Smooth muscle cell (in vitro differentiated cells): ENCODE results near the gene TTLL12. TPM values are rescaled to one million over a fixed set of nuclear protein-coding genes. Genes with fewer than 3 reads are reported as not detected.

Source experiments
- DNase-seq: peaks from one replicate; lab custom pipeline; 2025; ENCODE audit not compliant: unreplicated experiment; lab: John Stamatoyannopoulos, UW
- H2AFZ ChIP-seq: fragments of 200-600 bp; sonication (generic); 2 replicates; pipeline ENCODE4 v1.6.0; 2016; ENCODE audit warnings: antibody characterized with exemption, low read depth, mild to moderate bottlenecking
- H3F3A ChIP-seq: fragments of 200-600 bp; sonication (generic); 2 replicates; pipeline ENCODE4 v1.6.0; 2017; ENCODE audit warnings: antibody characterized with exemption, low read depth
- H3K27ac ChIP-seq: fragments of 200-600 bp; sonication (generic); 2 replicates; pipeline ENCODE4 v1.5.1; 2016; ENCODE audit warnings: low read depth, mild to moderate bottlenecking
- H3K27me3 ChIP-seq: fragments of 200-600 bp; sonication (generic); 2 replicates; pipeline ENCODE4 v1.6.1; 2016; ENCODE audit warnings: low read depth, mild to moderate bottlenecking
- H3K36me3 ChIP-seq: fragments of 200-600 bp; sonication (generic); 2 replicates; pipeline ENCODE4 v1.5.1; 2016; ENCODE audit warnings: low read depth
- H3K4me1 ChIP-seq: fragments of 200-600 bp; sonication (generic); 2 replicates; pipeline ENCODE4 v1.5.1; 2016; ENCODE audit warnings: low read depth
- H3K4me2 ChIP-seq: fragments of 200-600 bp; sonication (generic); 2 replicates; pipeline ENCODE4 v1.6.0; 2016; ENCODE audit warnings: mild to moderate bottlenecking
- H3K4me3 ChIP-seq: fragments of 200-600 bp; sonication (generic); 2 replicates; pipeline ENCODE4 v1.5.1; 2016; ENCODE audit warnings: mild to moderate bottlenecking
- H3K79me2 ChIP-seq: fragments of 200-600 bp; sonication (generic); 2 replicates; pipeline ENCODE4 v1.6.0; 2016; ENCODE audit warnings: low read depth, mild to moderate bottlenecking
- H3K9ac ChIP-seq: fragments of 200-600 bp; sonication (generic); 2 replicates; pipeline ENCODE4 v1.6.0; 2016; ENCODE audit warnings: low read depth
- H3K9me3 ChIP-seq: fragments of 200-600 bp; sonication (generic); replicated peaks from 2 replicates; pipeline ENCODE4 v1.5.1; 2016; ENCODE audit warnings: low read depth
- H4K20me1 ChIP-seq: fragments of 200-600 bp; sonication (generic); 2 replicates; pipeline ENCODE4 v1.6.0; 2016; ENCODE audit warnings: low read depth
- WGBS: methylation state at CpG from one replicate; pipeline ENCODE4 v1.1.7; 2016; ENCODE audit warnings: low lambda C conversion rate; 5-methylcytosine and 5-hydroxymethylcytosine counted together
- polyA plus RNA-seq: library from polyadenylated mRNA; unstranded; fragments of >200 nt; fragmentation: Nextera tagmentation; extraction: Ambion mirVana; gene quantifications from 2 replicates; pipeline ENCODE4 v1.2.1, GENCODE V29; 2016
- total RNA-seq: library from RNA; depleted of rRNA; stranded (reverse); fragments of >200 nt; gene quantifications from 2 replicates; pipeline ENCODE4 v1.2.3, GENCODE V29; 2014
- TF ChIP-seq, protein P1 (sequence below): fragments of 200-600 bp; sonication (generic); IDR thresholded peaks from 2 replicates; pipeline ENCODE4 v1.5.1; 2017; ENCODE audit warnings: borderline replicate concordance, mild to moderate bottlenecking, antibody characterized with exemption; ENCODE audit not compliant: insufficient read depth, poor library complexity, severe bottlenecking

TTLL12 gene
- total and polyA plus RNA-seq, 2 experiments from 2014 or later = 23.5 to 31.6 TPM

GRCh38 chr22:43118024-43118849 is 68.7 kb downstream of the TTLL12 start:
- Histone ChIP-seq H3K9ac (no peak overlapping the region), H3K4me3 (no peak overlapping the region), H3K4me2 (no peak overlapping the region), H3K27ac (no peak overlapping the region), H3K36me3 (no peaks in the 10 kb centered on the region), H3K9me3 (no peaks in the 10 kb centered on the region), H3F3A (no peaks in the 10 kb centered on the region), H2AFZ (no peak overlapping the region), H4K20me1 (no peaks in the 10 kb centered on the region), H3K79me2 (no peaks in the 10 kb centered on the region), H3K27me3 (peaks cover 6% of the 10 kb centered on the region), H3K4me1 (no peaks in the 10 kb centered on the region)
- no peak for DNase-seq
- TF ChIP-seq, protein P1, sequence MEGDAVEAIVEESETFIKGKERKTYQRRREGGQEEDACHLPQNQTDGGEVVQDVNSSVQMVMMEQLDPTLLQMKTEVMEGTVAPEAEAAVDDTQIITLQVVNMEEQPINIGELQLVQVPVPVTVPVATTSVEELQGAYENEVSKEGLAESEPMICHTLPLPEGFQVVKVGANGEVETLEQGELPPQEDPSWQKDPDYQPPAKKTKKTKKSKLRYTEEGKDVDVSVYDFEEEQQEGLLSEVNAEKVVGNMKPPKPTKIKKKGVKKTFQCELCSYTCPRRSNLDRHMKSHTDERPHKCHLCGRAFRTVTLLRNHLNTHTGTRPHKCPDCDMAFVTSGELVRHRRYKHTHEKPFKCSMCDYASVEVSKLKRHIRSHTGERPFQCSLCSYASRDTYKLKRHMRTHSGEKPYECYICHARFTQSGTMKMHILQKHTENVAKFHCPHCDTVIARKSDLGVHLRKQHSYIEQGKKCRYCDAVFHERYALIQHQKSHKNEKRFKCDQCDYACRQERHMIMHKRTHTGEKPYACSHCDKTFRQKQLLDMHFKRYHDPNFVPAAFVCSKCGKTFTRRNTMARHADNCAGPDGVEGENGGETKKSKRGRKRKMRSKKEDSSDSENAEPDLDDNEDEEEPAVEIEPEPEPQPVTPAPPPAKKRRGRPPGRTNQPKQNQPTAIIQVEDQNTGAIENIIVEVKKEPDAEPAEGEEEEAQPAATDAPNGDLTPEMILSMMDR = no peak
- 90% methylated on average over 21 of the region's 21 CpGs for WGBS

DNA sequence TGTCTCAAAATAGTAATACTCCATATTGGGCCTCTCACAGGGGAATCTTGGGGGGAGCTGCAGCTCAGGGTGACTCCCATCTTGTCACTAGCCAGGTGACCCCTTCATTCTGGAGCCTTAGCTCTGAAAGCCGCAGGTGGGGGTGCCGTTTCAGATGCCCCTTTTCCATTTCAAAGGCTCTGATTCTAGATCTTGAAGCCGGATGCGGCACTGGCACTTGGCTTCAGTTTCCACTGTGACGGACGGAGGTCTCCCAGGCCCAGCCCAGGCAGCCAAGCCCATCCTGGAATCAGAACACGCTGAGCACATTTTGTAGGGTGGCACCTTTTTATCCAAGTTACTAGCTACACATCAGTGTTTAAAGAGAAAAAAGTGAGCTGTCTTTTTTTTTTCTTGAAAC is 70.0 kb downstream of the TTLL12 start:
- 95% methylated on average over 7 of the region's 7 CpGs for WGBS
- TF ChIP-seq, protein P1 = no peak

More for the DNA sequence above, 70.0 kb downstream of the TTLL12 start:
- Histone ChIP-seq H3K27ac (no peak overlapping the region), H3K9ac (no peak overlapping the region), H4K20me1 (no peaks in the 10 kb centered on the region), H3K4me1 (no peaks in the 10 kb centered on the region), H3K27me3 (peaks cover 18% of the 10 kb centered on the region), H3K9me3 (no peaks in the 10 kb centered on the region), H3K36me3 (no peaks in the 10 kb centered on the region), H2AFZ (no peak overlapping the region), H3K4me2 (no peak overlapping the region), H3F3A (no peaks in the 10 kb centered on the region), H3K4me3 (no peak overlapping the region), H3K79me2 (no peaks in the 10 kb centered on the region)
- no peak for DNase-seq

Other genes starting within 250 kb of the TTLL12 start
- gene PACSIN2, start 172.0 kb downstream of the TTLL12 start, total RNA-seq = 26.3 and 34.7 TPM in 2 replicates
- 41.1 and 53.9 TPM in 2 replicates for gene PACSIN2, start 172.0 kb downstream of the TTLL12 start, polyA plus RNA-seq
- gene TTLL1, start 97.7 kb downstream of the TTLL12 start, total RNA-seq = 12.7 and 16.2 TPM in 2 replicates
- gene TTLL1, start 97.7 kb downstream of the TTLL12 start, polyA plus RNA-seq = 14.6 and 17.7 TPM in 2 replicates
- gene BIK, start 76.4 kb downstream of the TTLL12 start, total RNA-seq = 2.7 and 3.9 TPM in 2 replicates
- gene BIK, start 76.4 kb downstream of the TTLL12 start, polyA plus RNA-seq = 1.9 and 6.1 TPM in 2 replicates
- gene MCAT, start 43.7 kb downstream of the TTLL12 start, total RNA-seq = 8.2 and 9.3 TPM in 2 replicates
- gene MCAT, start 43.7 kb downstream of the TTLL12 start, polyA plus RNA-seq = 15.3 and 16.1 TPM in 2 replicates
- 154 and 170 TPM in 2 replicates for gene TSPO, start 35.6 kb downstream of the TTLL12 start, total RNA-seq
- gene TSPO, start 35.6 kb downstream of the TTLL12 start, polyA plus RNA-seq = 234 and 251 TPM in 2 replicates
- gene SCUBE1, start 156.2 kb upstream of the TTLL12 start, total RNA-seq = 5.1 and 13.4 TPM in 2 replicates
- gene SCUBE1, start 156.2 kb upstream of the TTLL12 start, polyA plus RNA-seq = 7.2 and 16.3 TPM in 2 replicates
- gene MPPED1, start 224.9 kb upstream of the TTLL12 start, total RNA-seq = not detected in 2 replicates
- gene MPPED1, start 224.9 kb upstream of the TTLL12 start, polyA plus RNA-seq = not detected in 2 replicates